Cerebellar cortex (tissue), 1 donor: ENCODE measurements around the gene CYGB.
A peak's percentile ranks its signal among the peaks of the same experiment; 100 is the strongest.
"Not testable (repeated sequence)": the region's sequence is repeated elsewhere in the genome, so short reads cannot be mapped to it uniquely, and the experiment has no call there.

ENCODE experiments used
- DNase-seq: peaks from one replicate; pipeline ENCODE4 v3.0.0-alpha.2; 2015; ENCODE audit warnings: low spot score

The CYGB gene

DNA sequence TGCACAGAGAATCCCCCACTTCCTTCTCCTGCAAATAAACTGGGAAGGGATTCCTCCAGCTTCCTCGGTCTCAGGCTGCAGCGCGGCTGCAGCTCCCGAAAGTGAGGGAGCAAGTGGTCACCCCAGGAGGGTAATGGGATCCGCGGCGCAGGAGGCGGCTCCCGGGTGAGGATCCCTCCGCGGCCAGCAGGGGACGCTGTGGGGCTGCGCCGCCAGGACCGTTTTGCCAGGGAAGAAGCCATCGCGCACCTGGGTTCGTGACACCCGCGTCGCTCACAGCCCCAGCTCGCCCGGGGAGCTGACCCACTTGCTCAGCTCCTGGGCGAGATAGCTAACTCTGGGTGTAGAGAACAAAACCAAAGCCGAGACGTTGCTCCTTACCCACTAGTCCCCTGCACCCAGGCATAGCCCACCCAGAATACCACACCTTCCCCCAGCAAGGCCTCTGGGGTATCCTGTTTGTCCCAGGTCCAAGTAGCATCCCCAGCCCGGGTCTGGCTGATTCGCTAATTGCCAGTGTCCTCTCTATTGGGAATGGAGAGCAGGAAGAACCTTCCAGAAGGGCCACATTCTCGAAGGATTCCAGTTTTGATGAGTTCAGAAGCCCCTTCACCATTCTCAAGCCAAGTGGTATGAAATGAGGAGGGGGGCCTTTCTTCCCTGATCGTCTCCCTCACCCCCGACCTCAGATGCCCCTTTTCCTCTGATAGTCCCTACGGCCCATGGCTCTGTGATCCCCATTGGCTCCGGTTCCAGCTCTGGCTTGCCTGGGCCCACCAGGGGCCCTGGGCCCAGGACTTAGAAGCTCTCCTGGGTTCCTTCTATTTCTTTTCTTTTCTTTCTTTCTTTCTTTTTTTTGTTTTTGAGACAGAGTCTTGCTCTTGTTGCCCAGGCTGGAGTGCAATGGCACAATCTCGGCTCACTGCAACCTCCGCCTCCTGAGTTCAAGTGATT lies 14.1 kb downstream of the CYGB start:
- DNase-seq: peak; percentile 74

DNA sequence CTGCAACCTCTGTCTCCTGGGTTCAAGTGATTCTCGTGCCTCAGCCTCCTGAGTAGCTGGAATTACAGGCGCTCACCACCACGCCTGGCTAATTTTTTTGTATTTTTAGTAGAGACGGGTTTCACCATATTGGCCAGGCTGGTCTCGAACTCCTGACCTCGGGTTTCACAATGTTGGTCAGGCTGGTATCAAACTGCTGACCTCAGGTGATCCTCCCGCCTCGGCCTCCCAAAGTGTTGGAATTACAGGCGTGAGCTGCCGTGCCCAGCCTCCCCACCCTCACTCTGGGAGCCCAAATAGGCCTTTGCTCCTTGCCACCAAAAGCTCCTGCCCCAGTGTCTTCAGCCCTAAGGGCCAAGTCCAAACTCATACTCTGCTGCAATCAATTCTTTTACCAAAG lies 15.8 kb downstream of the CYGB start:
- not testable (repeated sequence) for DNase-seq

DNA sequence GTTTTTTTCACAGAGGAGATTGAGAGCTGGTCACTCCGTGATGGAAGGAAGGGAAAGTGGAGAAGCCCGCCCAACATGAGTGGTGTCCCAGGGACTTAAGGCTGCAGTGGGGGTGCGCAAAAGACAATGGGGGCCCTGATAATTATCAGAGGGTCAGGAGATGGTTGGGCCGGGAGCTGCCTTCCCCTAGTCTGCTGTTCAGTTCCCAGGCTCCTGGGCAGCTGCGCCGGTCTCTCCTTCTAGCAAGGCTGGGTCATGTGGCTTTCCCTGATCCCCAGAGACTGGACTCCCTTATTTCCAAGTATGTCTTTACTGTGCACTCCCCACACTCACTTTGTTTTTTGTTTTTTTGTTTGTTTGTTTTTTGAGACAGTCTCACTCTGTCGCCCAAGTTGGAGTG lies 16.2 kb downstream of the CYGB start:
- no peak for DNase-seq

DNA sequence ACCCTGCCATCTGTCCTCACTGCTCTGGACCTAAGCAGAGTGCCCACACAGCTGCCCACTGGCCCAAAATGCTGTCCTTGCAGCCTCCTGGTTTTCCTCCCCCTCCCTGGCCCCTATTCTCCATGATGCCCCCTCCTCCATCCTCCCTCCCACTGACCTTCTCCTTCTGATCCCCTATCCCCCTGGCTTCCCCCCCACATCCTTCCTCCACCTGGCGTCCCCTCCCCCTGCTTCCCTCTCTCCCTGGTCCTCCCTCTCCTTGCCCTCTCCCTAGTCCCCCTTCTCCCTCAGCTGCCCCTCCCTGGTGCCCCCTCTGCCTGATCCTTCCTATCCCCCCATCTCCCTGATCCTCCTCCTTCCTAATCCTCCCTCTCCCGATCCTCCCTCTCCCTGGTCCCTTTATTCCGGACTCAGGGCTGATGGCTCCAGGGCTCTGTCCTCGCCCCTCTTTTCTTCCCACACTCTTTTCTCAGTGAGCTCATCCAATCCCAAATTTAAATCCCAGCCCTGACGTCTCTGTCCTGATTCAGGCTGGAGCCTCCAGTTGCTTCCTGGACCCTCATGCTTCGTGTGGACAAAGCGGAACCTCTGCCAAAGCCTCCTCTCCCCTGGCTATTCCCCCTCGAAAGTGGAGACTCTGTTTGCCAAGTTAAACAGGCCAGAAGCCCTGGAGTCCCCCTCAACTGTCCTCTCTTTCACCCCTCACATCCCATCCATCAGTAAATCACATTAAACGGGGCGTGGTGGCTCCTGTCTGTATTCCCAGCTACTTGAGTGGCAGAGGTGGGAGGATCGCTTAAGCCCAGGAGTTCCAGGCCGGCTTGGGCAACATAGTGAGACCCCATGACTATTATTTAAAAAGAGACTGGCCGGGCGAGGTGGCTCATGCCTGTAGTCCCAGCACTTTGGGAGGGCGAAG lies 18.2 kb downstream of the CYGB start:
- DNase-seq: no peak

DNA sequence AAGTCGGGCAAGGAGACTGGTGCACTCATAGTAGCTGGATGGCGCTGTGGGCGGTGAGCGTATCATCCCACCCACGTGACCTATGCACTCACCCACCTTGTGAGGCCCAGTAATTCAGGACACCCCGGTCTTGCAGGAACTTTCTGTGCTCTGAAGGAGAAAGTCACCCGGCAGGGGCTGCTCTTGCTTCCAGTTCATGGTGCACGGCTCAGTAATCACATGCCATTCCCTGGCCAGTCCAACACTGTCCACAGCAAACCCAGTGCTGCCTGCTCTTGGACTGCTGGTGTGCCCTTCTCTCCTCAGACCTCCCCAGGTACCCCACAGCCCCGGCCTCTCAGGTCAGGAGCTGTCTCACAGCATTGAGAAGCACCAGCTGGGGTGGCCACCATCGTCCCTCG lies 19.9 kb downstream of the CYGB start:
- DNase-seq: no peak

DNA sequence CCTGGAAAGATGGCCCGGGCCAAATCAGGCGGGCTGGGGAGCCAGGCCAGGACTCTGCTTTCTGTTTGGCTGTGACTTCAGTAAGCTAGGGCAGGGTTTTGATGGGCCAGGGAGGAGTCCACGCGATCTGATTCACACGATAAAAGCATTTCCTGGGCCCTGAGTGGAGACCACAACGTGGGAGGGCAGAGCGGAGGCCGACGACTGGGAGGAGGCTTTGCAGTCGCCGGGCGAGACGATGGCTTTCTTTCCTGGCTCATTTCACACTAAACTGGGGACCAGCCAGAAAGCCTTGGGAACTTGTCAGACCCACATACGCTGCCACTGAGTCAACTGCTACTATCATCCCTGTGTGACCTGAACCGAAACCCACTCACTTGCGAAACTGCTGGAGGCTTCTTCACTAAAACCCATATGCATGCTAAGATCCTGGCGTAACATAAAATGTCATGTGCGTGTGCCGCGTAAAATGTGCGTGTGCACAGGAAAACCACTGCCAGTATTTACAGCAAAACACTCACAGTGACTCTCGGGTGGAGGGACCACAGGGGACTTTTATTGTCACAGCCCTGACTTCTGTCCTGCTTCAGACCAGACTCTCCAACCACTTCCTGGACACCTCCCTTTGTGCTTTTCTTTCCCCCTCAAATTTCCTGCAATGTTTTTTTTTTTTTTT lies 22.1 kb downstream of the CYGB start:
- no peak for DNase-seq

DNA sequence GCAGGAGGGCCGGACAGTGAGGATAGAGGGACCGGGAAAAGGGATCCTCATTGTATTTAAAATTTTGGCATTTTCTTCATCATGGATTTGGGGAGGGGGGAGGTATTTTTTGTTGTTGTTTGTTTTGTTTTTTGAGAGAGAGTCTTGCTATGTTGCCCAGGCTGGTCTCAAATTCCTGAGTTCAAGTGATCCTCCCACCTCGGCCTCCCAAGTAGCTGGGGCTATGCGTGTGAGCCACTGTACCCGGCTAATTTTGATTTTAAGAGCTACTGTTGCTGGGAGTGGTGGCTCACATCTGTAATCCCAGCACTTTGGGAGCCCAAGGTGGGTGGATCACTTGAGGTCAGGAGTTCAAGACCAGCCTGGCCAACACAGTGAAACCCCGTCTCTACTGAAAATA lies 23.2 kb downstream of the CYGB start:
- not testable (repeated sequence) for DNase-seq

DNA sequence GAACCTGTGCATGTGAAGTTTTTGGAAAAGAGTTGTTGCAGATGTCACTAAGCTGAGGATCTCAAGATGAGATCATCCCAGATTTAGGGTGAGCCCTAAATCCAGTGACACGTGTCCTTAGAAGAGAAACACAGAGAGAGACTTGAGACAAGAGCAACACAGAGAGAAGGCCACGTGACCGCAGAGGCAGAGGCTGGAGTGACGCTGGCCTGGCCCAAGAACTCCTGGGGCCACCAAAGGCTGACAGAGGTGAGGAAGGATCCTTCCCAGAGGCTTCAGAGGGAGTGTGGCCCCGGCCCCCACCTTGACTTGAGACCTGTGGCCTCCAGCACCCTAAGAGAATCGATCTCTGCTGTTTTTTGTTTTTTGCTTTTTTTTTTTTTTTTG lies 24.2 kb downstream of the CYGB start:
- no peak for DNase-seq

DNA sequence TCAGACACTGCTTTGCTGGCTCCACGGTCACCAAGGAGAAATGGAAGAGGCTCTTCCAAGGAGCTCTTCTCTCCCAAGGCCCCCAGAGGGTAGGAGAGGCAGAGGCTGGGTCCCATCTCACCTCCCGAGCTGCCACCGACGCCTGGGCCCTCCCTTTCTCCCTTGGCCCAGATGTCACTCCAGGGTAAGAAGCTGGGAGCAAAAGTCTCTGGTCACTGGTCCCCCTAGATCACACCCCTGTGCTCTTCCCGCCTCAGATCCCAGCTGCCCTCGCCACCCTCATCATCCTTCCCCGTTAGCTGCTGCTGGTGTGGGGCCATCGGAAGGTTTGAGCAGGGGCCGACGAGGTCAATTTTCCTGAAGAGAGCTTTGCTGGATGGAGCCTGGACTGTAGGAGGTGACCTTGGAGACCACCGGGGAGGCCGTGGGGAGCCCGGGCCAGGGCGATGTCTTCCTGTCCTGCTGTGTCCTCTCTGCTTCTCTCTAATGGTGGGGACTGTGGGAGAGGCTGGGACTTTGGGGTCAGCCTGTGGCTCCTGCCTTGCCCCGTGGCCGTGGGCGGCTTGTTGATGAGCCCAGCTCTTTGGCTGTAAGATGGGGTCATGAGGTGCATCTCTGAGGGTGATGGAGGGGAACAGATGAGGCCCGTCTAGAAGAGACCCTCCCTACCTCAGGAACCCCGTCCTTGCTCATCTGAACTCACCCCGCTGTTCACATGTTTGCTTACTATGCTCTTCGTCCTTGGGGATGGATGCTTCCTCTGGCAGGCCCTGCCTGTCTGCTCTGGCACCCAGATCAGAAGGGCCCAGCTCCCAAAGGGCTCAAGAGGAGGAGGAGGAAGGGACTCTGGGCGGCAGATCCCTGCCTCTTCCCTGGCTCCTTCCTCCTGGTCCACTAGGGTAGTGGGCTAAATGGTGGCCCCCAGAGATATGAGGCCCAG lies 24.9 kb downstream of the CYGB start:
- DNase-seq: no peak

DNA sequence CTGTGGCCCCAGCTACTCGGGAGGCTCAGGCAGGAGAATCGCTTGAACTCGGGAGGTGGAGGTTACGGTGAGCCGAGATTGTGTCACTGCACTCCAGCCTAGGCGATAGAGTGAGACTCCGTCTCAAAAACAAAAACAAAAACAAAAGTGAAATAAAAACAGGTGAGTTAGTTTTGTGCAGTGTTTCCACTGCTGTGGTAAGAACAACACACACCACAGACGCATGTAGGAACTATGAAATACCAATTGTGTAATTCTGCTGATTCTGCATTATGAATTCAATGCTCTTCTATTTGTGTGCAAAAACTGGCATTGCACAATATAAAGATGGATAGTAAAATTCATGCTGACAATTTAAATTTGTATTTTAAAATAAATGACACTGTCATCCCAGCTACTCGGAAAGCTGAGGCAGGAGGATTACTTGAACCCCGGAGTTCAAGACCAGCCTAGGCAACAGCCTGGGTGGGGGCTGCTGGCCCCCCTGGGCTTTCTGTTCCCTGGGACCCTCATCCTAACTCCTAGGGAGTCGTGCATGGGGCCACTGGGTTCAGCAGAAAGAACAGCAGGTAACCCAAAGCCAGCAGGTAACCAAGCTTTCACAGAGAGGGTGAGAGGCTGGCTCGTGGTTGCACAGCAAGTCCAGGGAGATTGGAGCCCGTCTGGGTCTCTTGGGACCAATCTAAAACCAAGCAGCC lies 25.7 kb downstream of the CYGB start:
- no peak for DNase-seq

DNA sequence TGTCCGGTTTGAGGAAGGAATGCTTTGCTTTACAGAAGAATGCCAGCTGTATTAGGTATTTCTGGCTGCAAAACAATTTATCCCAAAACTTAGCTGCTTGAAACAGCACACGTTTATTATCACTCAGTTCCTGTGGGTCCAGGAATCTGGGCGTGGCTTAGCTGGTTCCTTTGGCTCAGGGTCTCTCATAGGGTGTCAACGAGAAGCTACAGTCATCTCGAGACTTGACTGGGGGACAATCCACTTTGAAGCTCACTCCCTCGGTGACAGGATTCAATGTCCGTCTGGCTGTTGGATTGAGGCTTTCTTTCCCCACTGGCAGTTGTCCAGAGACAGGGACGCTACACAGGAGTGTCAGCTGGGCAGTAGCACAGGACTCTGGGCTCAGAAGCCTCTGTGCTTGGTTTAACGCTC lies 26.7 kb downstream of the CYGB start:
- no peak for DNase-seq

DNA sequence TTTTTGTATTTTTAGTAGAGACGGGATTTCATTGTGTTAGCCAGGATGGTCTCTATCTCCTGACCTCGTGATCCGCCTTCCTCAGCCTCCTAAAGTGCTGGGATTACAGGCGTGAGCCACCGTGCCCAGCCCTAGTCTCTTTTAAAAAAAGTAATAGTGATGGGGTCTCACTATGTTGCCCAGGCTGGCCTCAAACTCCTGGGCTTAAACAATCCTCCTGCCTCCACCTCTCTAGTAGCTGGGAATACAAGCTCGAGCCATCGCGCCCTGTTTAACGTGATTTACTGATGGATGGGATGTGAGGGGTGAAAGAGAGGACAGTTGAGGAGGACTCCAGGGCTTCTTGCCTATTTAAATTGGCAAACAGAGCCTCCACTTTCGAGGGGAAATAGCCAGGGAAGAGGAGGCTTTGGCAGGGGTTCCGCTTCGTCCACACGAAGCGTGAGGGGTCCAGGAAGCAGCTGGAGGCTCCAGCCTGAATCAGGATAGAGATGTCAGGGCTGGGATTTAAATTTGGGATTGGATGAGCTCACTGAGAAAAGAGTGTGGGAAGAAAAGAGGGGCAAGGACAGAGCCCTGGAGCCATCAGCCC lies 28.9 kb downstream of the CYGB start:
- not testable (repeated sequence) for DNase-seq

DNA sequence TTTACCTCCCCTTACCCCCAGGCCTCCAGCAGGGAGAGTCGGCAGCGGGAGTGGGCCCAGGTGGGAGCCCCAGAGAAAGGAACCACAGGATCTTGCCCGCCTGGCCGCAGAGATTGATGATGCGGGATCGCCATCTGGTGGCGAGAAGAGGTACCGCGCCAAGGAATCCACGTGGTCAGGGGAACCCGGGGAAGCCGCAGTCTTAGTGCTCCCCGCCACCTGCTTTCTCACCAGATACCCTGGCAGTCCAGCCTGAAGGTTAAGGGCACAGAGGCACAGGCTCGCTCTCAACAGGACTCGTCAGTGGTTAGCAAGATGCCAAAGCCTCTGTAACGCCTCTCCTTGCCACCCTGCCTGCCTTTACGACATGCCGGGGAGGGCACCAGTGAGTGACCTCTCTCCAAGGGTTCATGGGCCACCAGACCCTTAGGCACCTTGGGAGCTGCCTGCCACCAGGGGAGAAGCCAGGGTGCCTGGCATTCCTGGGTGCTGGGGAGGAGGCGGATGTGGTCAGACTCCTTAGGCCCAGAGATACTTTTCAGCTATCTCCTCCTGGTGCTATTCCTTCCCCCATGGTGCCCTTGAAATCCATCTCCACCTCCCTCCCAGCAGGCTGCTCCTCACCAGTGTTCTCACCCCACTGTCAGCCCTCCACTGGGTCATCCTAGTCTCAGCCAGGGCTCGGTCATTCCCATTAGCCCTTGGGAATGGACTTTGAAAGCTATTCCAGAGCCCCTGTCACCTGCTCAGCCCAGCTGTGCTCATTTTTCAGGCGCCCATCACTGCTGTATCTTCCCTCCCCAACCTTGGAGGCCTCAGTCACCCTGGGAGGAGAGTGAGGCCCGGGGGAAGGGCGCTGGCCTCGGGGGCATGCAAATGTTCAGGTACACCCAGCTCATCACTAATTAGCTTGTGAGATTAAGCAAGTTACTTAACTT lies 30.8 kb downstream of the CYGB start:
- DNase-seq: peak; percentile 77

DNA sequence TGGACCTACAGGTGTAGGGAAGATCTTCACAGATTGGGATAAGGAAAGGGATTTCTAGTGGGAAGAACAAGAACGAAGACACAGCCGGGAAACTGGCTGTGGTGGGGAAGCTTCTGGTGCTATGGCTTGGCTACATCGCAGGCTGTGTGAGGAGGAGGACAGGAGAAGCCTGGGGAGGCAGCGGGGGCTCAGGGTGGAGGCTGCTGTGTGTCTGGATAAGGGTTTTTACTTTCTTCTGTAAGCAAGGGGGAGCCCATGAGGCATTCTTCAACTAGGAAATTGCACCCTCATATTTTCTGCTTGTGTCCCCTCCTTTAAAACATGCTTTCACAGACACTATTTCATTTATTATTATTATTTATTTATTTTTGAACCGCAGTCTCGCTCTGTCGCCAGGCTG lies 33.4 kb downstream of the CYGB start:
- no peak for DNase-seq

DNA sequence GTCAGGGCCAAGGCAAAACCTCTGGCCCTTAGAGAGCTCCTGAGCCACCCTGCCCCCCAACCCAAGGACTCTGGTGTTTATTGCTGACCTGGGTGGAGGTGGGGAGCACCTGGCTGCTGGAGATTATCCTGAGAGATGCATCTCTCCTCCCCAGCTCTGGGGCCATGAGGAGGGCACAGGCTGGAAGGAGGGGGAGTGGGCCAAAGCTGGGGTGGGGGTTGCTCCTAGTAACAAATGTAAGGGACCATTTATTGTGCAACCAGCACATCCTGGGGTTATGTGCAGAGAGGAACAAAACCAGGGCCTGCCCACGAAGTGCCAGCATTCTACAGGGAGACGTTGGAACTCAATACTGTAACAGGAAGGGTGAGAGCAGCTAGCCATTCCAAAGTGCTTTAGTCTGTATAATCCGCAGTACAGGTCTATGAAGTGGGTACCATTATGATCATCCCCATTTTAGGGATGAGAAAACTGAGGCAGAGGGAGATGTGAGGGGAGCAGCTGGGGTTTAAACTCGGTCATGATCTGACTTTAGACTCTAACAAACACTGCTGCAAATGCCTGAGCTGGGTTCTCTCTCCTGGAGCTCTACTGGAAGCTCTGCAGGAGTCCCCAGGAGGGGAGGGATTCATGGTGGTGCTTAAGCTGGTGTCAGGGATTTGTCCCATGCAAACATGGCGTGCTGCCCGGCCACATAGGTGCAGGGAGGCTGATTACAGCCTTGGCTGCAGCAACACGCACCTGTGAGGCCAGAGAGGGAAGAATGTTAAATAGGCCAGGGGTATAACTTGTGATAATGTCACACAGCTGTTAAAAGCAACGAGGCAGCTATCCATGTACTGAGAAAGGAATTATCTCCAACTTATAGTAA lies 34.9 kb downstream of the CYGB start:
- no peak for DNase-seq

DNA sequence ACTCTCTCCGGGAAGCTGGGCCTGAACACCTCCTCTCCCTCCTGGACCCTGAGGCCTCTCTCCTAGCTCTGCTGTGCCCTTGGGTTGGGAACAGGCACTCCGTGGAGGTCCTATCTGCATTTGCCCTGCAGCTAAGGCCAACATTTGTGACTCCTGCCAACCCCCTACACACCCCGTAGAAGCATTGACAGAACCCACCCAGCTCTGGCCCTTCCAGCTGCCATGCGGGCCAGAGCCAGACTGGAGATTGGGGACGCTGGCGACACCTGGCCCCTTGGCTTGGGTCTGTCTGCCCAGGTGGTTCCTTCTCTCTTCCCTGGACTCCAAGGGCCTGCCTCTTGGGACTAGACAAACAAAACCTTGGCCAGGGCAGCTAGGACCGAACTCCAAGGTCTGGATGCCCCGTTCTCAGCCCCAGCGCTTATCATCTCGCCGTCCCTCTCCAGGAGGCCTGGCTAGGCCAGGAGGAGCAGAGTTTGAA lies 35.6 kb downstream of the CYGB start:
- DNase-seq: no peak

DNA sequence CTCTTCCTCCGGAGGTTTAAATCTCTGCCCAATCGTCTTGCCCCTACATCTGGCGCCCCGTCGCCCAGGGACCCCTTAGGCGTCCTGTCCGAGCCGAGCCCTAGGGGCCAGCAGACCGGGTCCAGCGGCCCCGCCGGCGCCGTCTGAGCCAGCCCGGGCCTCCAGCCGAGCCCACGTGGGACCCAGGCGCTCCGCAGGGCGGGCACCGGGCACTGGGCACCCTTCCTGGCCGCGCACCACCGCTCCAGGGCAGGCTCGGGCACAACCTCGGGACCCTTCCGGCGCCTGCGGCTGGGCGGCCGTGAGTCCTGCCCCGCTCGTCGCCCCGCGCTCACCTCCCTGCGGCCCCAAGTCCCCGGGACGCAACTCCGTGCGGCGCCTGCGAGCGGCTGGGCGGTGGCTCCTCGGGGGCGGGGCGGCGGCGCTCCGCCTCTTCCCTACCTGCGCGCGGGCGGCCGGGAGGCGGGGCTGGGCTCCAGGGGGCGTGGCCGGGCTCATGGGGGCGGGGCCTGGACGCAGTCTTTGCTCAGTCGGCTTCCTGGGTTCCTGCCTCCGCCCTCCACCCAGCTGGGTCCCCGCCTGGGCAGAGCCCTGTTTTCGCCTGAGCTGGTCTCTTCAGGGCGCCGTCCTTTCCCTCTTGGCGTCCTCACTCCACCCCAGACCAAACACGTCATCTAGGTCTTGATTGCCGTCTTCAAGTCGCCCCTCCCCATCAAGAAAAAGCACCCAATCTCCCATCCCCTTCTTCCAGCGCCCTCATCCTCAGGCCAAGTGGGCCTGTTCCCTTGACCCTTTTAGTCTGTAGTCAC lies 36.3 kb downstream of the CYGB start, which contains the start of gene RHBDF2:
Gene RHBDF2 (minus strand): TSS at position 406 of the 809 bp plus-strand sequence. CDS start 19,899 bp downstream, outside the sequence.
- DNase-seq: peak; percentile 50
